NCI-H2196 (cell line): Measurements from ENCODE around the gene SCIMP.
"Not testable (repeated sequence)": the region's sequence is repeated elsewhere in the genome, so short reads cannot be mapped to it uniquely, and the experiment has no call there.

ENCODE experiments used
- DNase-seq: peaks from one replicate; lab custom pipeline; 2025; ENCODE audit not compliant: unreplicated experiment; lab: John Stamatoyannopoulos, UW

The SCIMP gene

GRCh38 chr17:5191541-5192417 is 42.9 kb downstream of the SCIMP start, which contains the start of gene ZNF594:
ZNF594 (minus strand) TSS chr17:5191868; CDS start chr17:5184256, 7,612 bp downstream.
- DNase-seq = peak; percentile 87

GRCh38 chr17:5184288-5184687 is 50.4 kb downstream of the SCIMP start:
- DNase-seq = no peak

- no peak for DNase-seq
These were observed 51.3 kb downstream of the SCIMP start for GRCh38 chr17:5183410-5183793.

- DNase-seq = no peak
These were observed 51.9 kb downstream of the SCIMP start for GRCh38 chr17:5182597-5183409.

GRCh38 chr17:5181509-5182305 is 53.0 kb downstream of the SCIMP start:
- DNase-seq = no peak

GRCh38 chr17:5179003-5179402 is 55.7 kb downstream of the SCIMP start:
- DNase-seq = no peak

GRCh38 chr17:5175027-5175426 is 59.6 kb downstream of the SCIMP start:
- not testable (repeated sequence) for DNase-seq

- not testable (repeated sequence) for DNase-seq
These were observed 68.7 kb downstream of the SCIMP start for GRCh38 chr17:5165791-5166564.

GRCh38 chr17:5164436-5164835 is 70.2 kb downstream of the SCIMP start:
- DNase-seq = no peak

- DNase-seq = not testable (repeated sequence)
These were observed 72.9 kb downstream of the SCIMP start for GRCh38 chr17:5161793-5162192.

GRCh38 chr17:5160702-5161101 is 74.0 kb downstream of the SCIMP start:
- DNase-seq = not testable (repeated sequence)
